ENCODE data around the gene TRPC4AP.

- TF ChIP-seq POLR2A (IDR thresholded peaks at IDR 0.05) = no peak
- TF ChIP-seq CTCF (IDR thresholded peaks at IDR 0.05) = no peak
These were observed 41.1 kb upstream of the TRPC4AP start for GRCh38 chr20:35133735-35134134.
